ENCODE measurements around the gene POTEF.
"Not testable (repeated sequence)": the region's sequence is repeated elsewhere in the genome, so short reads cannot be mapped to it uniquely, and the experiment has no call there.

DNA sequence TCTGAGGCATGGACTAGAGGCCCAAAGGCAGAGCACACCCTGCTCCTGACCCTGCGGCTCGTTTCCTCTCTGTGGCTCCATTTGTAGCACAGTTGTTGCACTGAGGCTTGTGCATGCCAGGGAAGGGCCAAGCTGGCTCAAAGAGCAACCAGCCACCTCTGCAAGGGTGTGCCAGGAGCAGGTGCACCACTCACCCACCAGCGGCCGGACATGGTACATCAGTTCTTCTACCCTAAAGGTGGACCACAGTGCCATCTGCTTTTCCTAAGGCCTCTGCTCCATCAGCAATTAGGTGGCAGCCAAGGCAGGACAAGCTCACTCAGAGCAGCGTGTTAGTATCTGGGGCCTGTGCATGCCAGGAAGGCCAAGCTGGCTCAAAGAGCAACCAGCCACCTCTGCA, 66.4 kb downstream of the POTEF start:
- not testable (repeated sequence) for TF ChIP-seq POLR2A, EP300, POLR2AphosphoS5 (IDR thresholded peaks at IDR 0.05)
- TF ChIP-seq, protein P1, sequence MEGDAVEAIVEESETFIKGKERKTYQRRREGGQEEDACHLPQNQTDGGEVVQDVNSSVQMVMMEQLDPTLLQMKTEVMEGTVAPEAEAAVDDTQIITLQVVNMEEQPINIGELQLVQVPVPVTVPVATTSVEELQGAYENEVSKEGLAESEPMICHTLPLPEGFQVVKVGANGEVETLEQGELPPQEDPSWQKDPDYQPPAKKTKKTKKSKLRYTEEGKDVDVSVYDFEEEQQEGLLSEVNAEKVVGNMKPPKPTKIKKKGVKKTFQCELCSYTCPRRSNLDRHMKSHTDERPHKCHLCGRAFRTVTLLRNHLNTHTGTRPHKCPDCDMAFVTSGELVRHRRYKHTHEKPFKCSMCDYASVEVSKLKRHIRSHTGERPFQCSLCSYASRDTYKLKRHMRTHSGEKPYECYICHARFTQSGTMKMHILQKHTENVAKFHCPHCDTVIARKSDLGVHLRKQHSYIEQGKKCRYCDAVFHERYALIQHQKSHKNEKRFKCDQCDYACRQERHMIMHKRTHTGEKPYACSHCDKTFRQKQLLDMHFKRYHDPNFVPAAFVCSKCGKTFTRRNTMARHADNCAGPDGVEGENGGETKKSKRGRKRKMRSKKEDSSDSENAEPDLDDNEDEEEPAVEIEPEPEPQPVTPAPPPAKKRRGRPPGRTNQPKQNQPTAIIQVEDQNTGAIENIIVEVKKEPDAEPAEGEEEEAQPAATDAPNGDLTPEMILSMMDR (IDR thresholded peaks at IDR 0.05), result not testable (repeated sequence)

Measured in gastroesophageal sphincter (tissue), 3 donors.